ENCODE measurements around the gene SPNS2. TPM values are rescaled to one million over a fixed set of nuclear protein-coding genes. Genes with fewer than 3 reads are reported as not detected.

SPNS2 gene
- polyA plus RNA-seq, 1 donor from 2014 or later = 39.7 TPM

DNA sequence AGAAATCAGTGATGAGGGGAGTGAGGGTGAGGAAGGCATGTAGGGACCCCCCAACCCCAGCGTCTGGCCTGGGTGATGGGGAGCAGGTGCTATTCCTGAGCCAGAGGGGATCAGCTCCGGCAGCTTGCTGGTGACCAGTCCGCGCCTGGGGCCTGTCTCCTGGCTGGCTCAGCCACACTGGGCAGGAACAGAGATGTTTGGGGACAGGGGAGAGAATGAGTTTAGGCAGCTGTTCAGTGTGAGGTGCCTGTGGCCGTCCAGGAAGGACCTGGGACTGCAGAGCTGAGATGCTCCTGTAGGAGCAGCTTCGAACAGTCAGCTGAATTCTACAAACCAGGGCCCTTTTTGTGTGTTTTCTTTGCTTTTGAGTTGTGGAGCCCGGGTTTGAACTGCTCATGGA lies 23.2 kb upstream of the SPNS2 start:
- H3K27ac ChIP-seq (ENCODE audit: low read length) = no peak overlapping the region
- H3K9me2 ChIP-seq (ENCODE audit: insufficient read depth, low read length) = no peaks in the 10 kb centered on the region
- H3K4me3 ChIP-seq (ENCODE audit: low read length) = no peak overlapping the region
- no peaks in the 10 kb centered on the region for H4K20me1 ChIP-seq (ENCODE audit: insufficient read depth)
- H3K9me3 ChIP-seq (ENCODE audit: low read length) = no peaks in the 10 kb centered on the region
- no peaks in the 10 kb centered on the region for H3F3A ChIP-seq (ENCODE audit: insufficient read depth, low read length, poor library complexity, severe bottlenecking)
- H3K36me3 ChIP-seq (ENCODE audit: insufficient read depth, low read length) = no peaks in the 10 kb centered on the region
- H2AFZ ChIP-seq (ENCODE audit: low read depth, low read length) = no peak overlapping the region
- no peak for TF ChIP-seq RAD21 (conservative IDR thresholded peaks at IDR 0.05)
- TF ChIP-seq TAF1 (IDR thresholded peaks at IDR 0.05; ENCODE audit: low read depth) = no peak
- no peak for TF ChIP-seq MXI1 (conservative IDR thresholded peaks at IDR 0.05; ENCODE audit: poor library complexity, severe bottlenecking)
- TF ChIP-seq POLR2AphosphoS5 (IDR thresholded peaks at IDR 0.05) = no peak
- no peak for TF ChIP-seq SMC3 (conservative IDR thresholded peaks at IDR 0.05; ENCODE audit: poor library complexity)
- H3K79me2 ChIP-seq (replicated peaks; ENCODE audit: insufficient read depth, low read length) = no peaks in the 10 kb centered on the region
- H3K27me3 ChIP-seq (ENCODE audit: insufficient read depth, low read depth, low read length) = no peaks in the 10 kb centered on the region
- H3K4me2 ChIP-seq (ENCODE audit: low read length) = no peak overlapping the region
- H3K9ac ChIP-seq (ENCODE audit: low read length) = no peak overlapping the region

DNA sequence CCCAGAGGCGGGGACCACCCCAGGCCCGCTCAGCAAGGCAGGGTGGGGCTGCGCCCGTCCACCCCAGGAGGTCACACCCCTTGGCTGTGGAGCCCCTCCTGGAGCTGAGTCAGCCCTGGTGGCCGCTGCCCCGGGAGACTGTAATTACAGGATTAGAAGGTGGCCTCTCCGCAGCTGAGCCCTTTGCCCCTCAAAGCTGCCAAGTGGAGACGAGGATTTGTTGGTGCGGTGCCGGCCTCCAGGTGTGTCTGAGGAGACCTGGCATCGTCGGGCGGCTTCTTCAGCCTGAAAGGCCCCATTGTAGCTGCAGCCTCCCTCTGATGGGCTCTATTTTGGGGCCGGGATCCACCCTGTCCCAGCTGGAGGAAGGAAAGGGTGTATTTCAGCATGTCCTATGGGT lies 22.7 kb upstream of the SPNS2 start:
- Histone ChIP-seq H3K9me3 (ENCODE audit: low read length) (no peaks in the 10 kb centered on the region), H3K9me2 (ENCODE audit: insufficient read depth, low read length) (no peaks in the 10 kb centered on the region), H3F3A (ENCODE audit: insufficient read depth, low read length, poor library complexity, severe bottlenecking) (no peaks in the 10 kb centered on the region), H3K27me3 (ENCODE audit: insufficient read depth, low read depth, low read length) (no peaks in the 10 kb centered on the region), H3K79me2 (replicated peaks; ENCODE audit: insufficient read depth, low read length) (no peaks in the 10 kb centered on the region), H3K4me3 (ENCODE audit: low read length) (no peak overlapping the region), H4K20me1 (ENCODE audit: insufficient read depth) (no peaks in the 10 kb centered on the region), H3K27ac (ENCODE audit: low read length) (no peak overlapping the region), H2AFZ (ENCODE audit: low read depth, low read length) (no peak overlapping the region), H3K4me2 (ENCODE audit: low read length) (no peak overlapping the region), H3K36me3 (ENCODE audit: insufficient read depth, low read length) (no peaks in the 10 kb centered on the region), H3K9ac (ENCODE audit: low read length) (no peak overlapping the region)
- no peak for TF ChIP-seq SMC3 (conservative IDR thresholded peaks at IDR 0.05; ENCODE audit: poor library complexity)
- no peak for TF ChIP-seq MXI1 (conservative IDR thresholded peaks at IDR 0.05; ENCODE audit: poor library complexity, severe bottlenecking)
- TF ChIP-seq EZH2 (IDR thresholded peaks at IDR 0.05; ENCODE audit: borderline replicate concordance, insufficient read depth, low read length, poor library complexity, severe bottlenecking) = no peak
- TF ChIP-seq EP300 (conservative IDR thresholded peaks at IDR 0.05; ENCODE audit: poor library complexity, severe bottlenecking) = no peak
- no peak for TF ChIP-seq TAF1 (IDR thresholded peaks at IDR 0.05; ENCODE audit: low read depth)
- TF ChIP-seq, protein P1, sequence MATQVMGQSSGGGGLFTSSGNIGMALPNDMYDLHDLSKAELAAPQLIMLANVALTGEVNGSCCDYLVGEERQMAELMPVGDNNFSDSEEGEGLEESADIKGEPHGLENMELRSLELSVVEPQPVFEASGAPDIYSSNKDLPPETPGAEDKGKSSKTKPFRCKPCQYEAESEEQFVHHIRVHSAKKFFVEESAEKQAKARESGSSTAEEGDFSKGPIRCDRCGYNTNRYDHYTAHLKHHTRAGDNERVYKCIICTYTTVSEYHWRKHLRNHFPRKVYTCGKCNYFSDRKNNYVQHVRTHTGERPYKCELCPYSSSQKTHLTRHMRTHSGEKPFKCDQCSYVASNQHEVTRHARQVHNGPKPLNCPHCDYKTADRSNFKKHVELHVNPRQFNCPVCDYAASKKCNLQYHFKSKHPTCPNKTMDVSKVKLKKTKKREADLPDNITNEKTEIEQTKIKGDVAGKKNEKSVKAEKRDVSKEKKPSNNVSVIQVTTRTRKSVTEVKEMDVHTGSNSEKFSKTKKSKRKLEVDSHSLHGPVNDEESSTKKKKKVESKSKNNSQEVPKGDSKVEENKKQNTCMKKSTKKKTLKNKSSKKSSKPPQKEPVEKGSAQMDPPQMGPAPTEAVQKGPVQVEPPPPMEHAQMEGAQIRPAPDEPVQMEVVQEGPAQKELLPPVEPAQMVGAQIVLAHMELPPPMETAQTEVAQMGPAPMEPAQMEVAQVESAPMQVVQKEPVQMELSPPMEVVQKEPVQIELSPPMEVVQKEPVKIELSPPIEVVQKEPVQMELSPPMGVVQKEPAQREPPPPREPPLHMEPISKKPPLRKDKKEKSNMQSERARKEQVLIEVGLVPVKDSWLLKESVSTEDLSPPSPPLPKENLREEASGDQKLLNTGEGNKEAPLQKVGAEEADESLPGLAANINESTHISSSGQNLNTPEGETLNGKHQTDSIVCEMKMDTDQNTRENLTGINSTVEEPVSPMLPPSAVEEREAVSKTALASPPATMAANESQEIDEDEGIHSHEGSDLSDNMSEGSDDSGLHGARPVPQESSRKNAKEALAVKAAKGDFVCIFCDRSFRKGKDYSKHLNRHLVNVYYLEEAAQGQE (IDR thresholded peaks at IDR 0.05; ENCODE audit: borderline replicate concordance) = no peak
- no peak for TF ChIP-seq POLR2AphosphoS5 (IDR thresholded peaks at IDR 0.05)
- TF ChIP-seq RAD21 (conservative IDR thresholded peaks at IDR 0.05) = no peak
- TF ChIP-seq, protein P2, sequence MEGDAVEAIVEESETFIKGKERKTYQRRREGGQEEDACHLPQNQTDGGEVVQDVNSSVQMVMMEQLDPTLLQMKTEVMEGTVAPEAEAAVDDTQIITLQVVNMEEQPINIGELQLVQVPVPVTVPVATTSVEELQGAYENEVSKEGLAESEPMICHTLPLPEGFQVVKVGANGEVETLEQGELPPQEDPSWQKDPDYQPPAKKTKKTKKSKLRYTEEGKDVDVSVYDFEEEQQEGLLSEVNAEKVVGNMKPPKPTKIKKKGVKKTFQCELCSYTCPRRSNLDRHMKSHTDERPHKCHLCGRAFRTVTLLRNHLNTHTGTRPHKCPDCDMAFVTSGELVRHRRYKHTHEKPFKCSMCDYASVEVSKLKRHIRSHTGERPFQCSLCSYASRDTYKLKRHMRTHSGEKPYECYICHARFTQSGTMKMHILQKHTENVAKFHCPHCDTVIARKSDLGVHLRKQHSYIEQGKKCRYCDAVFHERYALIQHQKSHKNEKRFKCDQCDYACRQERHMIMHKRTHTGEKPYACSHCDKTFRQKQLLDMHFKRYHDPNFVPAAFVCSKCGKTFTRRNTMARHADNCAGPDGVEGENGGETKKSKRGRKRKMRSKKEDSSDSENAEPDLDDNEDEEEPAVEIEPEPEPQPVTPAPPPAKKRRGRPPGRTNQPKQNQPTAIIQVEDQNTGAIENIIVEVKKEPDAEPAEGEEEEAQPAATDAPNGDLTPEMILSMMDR (IDR thresholded peaks at IDR 0.05; ENCODE audit: poor library complexity, severe bottlenecking) = no peak
